Stimulated activated CD4-positive, alpha-beta T cell treated with anti-CD3 and anti-CD28 coated beads, Interleukin-4, amount 100 ng/mL, for 24 hours (primary cell): ENCODE data around the gene RABGGTB.
"Not testable (repeated sequence)": the region's sequence is repeated elsewhere in the genome, so short reads cannot be mapped to it uniquely, and the experiment has no call there.

Source experiments
- DNase-seq: peaks from one replicate; pipeline ENCODE4 v3.0.0-alpha.2; 2020

The RABGGTB gene

DNA sequence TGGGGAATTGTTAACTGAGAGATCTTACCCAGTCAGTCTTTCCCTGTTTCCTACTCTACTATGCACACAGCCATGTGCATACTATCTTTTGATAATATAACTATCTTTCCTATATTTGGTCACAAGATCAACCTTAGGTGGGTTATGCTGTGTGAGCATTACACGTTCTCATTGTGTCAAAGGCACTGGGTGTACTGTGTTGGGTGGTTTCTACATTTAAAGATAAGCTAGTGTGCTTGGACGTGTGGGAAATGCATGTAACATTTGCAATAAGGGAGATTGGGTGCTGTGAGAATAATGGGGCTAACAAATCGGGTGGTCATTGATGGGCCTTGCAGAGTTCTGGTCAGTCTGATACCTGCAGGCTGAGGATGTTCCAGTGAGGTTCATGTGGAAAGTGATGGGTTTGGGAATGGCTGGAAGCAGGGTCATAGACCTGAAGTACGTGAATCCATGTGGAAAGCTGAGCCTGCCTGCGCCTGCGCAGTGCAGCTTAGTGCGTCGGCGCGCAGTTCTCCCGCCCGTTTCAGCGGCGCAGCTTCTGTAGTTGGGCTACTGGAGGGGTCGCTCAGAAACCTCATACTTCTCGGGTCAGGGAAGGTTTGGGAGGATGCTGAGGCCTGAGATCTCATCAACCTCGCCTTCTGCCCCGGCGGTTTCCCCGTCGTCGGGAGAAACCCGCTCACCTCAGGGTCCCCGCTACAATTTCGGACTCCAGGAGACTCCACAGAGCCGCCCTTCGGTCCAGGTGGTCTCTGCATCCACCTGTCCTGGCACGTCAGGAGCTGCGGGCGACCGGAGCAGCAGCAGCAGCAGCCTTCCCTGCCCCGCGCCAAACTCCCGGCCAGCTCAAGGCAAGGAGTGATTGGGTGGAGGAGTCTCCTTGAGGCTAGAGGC, 10.6 kb downstream of the RABGGTB start, which contains the start of gene MSH4:
TSS of gene MSH4 (plus strand) at position 507 of the 897 bp plus-strand sequence. CDS start at position 611, 104 bp downstream.
- DNase-seq: peak; percentile 27

DNA sequence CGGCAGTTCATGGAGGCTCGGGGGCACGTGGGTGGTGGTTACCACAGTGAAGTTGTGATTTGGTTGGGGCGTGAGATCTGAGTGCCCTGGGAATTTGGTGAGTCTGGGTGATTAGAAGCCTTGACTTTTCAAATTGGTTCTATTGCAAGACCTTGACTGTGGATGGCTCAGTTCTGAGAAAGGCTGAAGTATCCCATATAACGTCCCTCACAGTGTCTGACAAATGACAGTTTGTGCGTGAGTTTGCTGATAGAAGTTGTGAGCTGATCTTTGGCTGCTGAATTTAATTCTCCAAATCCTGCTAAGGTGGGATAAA, 11.2 kb downstream of the RABGGTB start:
- peak; percentile 43 for DNase-seq

DNA sequence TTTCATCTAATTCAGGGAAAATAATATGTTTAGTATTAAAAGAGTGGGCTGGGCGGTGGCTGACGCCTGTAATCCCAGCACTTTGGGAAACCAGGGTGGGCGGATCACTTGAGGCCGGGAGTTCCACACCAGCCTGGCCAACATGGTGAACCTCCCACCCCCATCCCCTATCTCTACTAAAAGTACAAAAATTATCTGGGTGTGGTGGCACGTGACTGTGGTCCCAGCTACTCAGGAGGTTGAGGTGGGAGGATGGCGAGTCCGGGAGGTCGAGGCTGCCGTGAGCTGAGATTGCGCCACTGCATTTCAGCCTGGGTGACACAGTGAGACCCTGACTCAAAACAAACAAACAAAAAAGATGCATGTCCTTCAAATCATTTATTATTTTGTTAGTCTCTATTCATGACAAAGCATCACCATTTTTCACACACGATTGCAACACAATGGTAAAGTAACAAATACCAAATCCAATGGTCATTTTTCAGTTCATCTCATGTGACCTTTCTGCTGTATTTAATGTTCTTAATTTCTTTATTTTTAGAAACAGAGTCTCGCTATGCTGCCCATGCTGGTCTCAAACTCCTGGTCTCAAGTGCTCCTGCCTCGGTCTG, 11.7 kb downstream of the RABGGTB start:
- no peak for DNase-seq

DNA sequence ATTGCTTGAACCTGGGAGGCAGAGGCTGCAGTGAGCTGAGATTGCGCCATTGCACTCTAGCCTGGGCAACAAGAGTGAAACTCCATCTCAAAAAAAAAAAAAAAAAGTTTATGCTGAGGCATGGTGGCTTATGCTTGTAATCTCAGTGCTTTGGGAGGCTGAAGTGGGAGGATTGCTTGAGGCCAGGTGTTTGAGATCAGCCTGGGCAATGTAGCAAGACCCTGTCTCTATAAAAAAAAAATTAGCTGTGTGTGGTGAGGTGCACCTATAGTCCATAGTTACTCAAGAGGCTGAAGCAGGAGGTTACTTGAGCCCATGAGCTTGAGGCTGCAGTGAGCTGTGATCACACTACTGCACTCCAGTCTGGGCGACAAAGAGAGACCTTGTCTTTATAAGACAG, 15.4 kb downstream of the RABGGTB start:
- not testable (repeated sequence) for DNase-seq

DNA sequence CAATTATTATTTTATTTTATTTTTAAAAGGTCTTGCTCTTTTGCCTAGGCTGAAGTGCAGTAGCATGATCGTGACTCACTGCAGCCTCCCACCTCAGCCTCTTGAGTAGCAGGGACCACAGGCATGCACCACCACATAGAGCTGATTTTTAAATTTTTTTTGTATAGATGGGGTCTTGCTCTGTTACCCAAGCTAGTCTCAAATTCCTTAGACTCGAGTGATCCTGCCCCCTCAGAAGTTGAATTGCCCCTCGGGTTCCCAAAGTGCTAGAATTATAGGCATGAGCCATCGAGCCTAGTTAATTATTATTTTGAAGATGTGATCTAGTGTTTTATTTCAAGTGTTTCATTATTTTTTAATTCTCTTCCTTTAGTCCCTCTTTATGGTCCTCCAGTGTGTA, 22.9 kb downstream of the RABGGTB start:
- no peak for DNase-seq

DNA sequence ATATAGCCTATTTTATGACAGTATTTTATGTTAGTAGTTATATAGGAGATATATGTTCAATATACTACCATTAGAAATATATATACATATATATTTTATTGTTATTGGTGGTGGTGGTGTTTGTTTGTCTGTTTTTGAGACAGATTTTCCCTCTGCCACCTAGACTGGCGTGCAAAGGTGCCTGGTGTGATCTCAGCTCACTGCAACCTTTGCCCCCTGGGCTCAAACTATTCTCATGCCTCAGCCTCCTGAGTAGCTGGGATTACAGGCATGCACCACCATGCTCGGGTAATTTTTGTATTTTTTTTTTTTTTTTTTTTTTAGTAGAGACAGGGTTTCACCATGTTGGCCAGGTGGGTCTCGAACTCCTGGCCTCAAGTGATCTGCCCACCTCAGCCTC, 24.1 kb downstream of the RABGGTB start:
- DNase-seq: not testable (repeated sequence)

DNA sequence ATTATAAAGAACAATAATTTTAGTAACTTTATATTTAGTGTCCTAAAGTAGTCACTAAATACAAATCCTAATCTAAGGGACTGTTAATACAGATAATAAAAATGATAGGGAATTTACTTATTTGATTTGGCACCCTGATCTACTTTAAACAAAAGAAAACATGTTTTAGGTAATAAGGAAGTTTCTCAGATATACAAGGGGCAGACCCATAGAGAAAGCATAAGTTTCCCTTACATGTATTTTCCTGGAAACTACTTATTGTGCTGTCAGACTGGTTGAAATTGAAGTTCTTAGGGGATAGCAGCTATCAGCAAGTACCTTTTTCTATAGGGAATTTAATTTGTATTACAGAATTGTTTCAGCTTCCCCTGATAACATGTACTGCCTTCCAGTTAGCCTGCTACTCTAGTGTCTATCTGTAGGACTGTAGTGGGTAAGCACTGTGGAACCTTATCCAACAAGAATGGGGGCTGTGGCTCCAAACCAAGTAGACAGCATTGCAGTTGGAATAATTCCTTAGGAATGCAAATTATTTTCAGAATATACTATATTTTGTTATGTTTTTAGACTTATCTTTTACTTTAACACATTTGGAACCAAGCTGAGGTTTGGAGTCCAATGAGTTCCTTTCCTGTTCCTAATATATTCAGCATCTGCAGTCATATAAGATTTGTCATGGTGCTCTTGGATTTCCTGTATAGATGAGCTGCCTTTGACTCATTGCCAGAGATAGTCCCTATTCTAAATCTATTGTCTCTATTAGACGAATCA, 25.3 kb downstream of the RABGGTB start:
- no peak for DNase-seq

DNA sequence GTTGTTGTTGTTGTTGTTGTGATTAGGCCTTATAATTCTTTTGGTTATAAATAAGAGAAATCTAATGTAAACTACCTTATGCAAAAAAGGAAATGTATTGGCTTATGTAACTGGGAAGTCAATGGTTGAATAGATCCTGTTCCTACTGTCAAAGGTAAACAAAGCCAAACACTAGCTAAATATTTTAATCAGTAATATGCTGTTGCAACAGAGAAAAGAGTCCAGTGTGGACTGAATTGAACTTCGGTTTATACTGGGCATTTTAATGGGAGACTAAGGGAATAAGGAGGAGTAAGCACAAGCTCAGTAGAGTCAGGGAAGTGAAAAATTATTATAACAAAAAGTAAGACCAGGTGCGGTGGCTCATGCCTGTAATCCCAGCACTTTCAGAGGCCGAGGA, 26.0 kb downstream of the RABGGTB start:
- DNase-seq: no peak

DNA sequence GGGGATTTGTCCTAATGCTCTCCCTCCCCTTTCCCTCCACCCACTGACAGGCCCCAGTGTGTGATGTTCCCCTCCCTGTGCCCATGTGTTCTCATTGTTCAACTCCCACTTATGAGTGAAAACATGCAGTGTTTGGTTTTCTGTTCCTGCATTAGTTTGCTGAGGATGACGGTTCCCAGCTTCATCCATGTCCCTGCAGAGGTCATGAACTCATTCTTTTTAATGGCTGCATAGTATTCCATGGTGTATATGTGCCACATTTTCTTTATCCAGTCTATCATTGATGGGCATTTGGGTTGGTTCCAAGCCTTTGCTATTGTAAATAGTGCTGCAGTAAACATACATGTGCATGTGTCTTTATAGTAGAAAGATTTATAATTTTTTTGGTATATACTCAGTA, 37.5 kb downstream of the RABGGTB start:
- DNase-seq: not testable (repeated sequence)

DNA sequence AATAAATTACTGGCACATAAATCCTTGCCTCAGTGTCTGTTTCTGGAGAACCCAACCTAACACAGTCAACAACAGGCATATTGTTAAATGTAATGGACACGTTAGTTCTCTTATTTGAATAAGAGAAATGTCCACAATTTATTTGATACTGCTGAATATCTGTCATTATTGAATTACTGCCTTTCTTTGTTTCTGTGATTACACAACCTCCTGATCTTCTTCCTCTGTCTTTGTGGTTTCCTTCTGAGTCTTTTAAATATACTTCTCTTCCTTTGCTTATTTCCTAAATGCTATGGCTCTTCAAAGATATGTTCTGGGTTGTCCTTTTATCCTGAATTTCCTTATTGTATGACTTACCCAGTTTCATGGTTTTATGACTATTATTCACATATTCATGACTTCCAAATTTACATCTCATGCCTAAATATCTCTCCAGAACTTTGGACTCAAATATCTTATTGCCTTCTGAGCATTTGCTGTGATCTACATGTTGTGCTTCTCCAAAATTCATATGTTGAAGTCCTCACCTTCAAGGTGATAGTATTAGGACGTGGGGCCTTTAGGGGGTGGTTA, 50.6 kb downstream of the RABGGTB start:
- DNase-seq: no peak

DNA sequence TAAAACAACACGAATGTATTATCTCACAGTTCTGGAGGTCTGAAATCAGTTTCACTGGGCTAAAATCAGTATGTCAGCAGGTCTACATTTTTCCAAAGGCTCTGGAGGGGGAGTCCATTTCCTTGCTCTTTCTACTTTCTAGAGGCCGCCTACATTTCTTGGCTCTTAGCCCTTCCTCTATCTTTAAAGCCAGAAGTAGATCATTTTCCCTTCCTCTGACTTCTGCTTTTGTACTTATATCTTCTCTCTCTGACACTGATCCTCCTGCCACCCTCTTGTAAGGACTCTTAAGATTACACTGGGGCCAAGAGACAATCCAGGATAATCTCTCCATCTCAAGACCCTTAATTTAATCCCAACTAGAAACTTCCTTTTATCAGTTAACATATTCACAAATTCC, 52.0 kb downstream of the RABGGTB start:
- no peak for DNase-seq

DNA sequence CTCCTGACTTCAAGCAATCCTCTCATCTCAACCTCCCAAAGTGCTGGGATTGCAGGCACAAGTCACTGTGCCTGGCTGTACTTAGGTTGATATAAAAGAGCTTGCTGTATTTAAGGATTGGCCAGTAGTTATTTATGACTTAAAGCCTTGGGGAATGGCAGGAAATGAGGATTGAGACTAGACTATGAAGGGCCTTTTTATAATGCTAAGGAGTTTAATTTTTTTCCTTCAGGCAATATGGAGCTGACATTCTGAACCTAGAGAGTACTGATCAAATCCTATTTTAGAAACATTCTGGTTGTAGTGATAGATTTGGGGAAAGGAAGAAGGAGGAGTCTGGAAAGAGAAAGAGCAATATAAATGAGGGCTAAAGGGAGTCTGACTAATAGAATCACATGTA, 55.4 kb downstream of the RABGGTB start:
- no peak for DNase-seq
